ENCODE results near the gene IFNA5. TPM values are rescaled to one million over a fixed set of nuclear protein-coding genes. Genes with fewer than 3 reads are reported as not detected.

IFNA5 gene
- total RNA-seq, 4 donors from 2014 or later: not detected

GRCh38 chr9:21326526-21327139 is 21.5 kb upstream of the IFNA5 start:
- no peak for TF ChIP-seq POLR2A (IDR thresholded peaks at IDR 0.05; ENCODE audit: low read depth)
- TF ChIP-seq CTCF (IDR thresholded peaks at IDR 0.05): peak; percentile 59 to 70 (median 68)
- no peak for TF ChIP-seq EP300 (IDR thresholded peaks at IDR 0.05)
- no peak for TF ChIP-seq POLR2AphosphoS5 (IDR thresholded peaks at IDR 0.05)
- no peak overlapping the region for H3K27ac ChIP-seq (replicated peaks in 1 of 4)
- H3K27me3 ChIP-seq: no peaks in the 10 kb centered on the region
- intact Hi-C loops (cut with DNase I): no loop called here
- peaks cover 0 to 29% (median 21%) of the 10 kb centered on the region in 4 donors for H3K36me3 ChIP-seq
- H3K4me3 ChIP-seq: no peak overlapping the region
- H3K4me1 ChIP-seq: peaks cover 21 to 54% (median 51%) of the 10 kb centered on the region in 4 donors
- no peaks in the 10 kb centered on the region for H3K9me3 ChIP-seq
- 29% methylated on average over 2 of the region's 2 CpGs for WGBS
- no peak for DNase-seq (ENCODE audit: extremely low spot score)

- H3K27me3 ChIP-seq: no peaks in the 10 kb centered on the region
- DNase-seq (ENCODE audit: extremely low spot score): no peak
- H3K27ac ChIP-seq (replicated peaks in 1 of 4): no peak overlapping the region
- no peaks in the 10 kb centered on the region for H3K9me3 ChIP-seq
- peaks cover 4 to 30% (median 26%) of the 10 kb centered on the region in 4 donors for H3K4me1 ChIP-seq
- peaks cover 0 to 37% (median 26%) of the 10 kb centered on the region in 4 donors for H3K36me3 ChIP-seq
- intact Hi-C loops (cut with DNase I): no loop called here
- no peak overlapping the region for H3K4me3 ChIP-seq
- no peak for TF ChIP-seq POLR2A (IDR thresholded peaks at IDR 0.05; ENCODE audit: low read depth)
- no peak for TF ChIP-seq EP300 (IDR thresholded peaks at IDR 0.05)
- TF ChIP-seq POLR2AphosphoS5 (IDR thresholded peaks at IDR 0.05): no peak
- TF ChIP-seq CTCF (IDR thresholded peaks at IDR 0.05): no peak
- WGBS: 82% methylated on average over 4 of the region's 4 CpGs
Measured at GRCh38 chr9:21324047-21324446, 18.9 kb upstream of the IFNA5 start.

GRCh38 chr9:21322911-21323461 is 17.9 kb upstream of the IFNA5 start:
- H3K27me3 ChIP-seq: no peaks in the 10 kb centered on the region
- peaks cover 3 to 25% (median 18%) of the 10 kb centered on the region in 4 donors for H3K4me1 ChIP-seq
- H3K36me3 ChIP-seq: peaks cover 0 to 37% (median 26%) of the 10 kb centered on the region in 4 donors
- no peak overlapping the region for H3K4me3 ChIP-seq
- TF ChIP-seq CTCF (IDR thresholded peaks at IDR 0.05) (no peak), POLR2A (IDR thresholded peaks at IDR 0.05; ENCODE audit: low read depth) (no peak)
- intact Hi-C loops (cut with DNase I): no loop called here
- no peaks in the 10 kb centered on the region for H3K9me3 ChIP-seq
- no peak overlapping the region for H3K27ac ChIP-seq (replicated peaks in 1 of 4)
- no peak for DNase-seq (ENCODE audit: extremely low spot score)
- WGBS: 86% methylated on average over 5 of the region's 5 CpGs

- H3K4me3 ChIP-seq: no peak overlapping the region
- no peak for TF ChIP-seq POLR2A (IDR thresholded peaks at IDR 0.05; ENCODE audit: low read depth)
- TF ChIP-seq CTCF (IDR thresholded peaks at IDR 0.05): no peak
- TF ChIP-seq EP300 (IDR thresholded peaks at IDR 0.05): no peak
- no peak for TF ChIP-seq POLR2AphosphoS5 (IDR thresholded peaks at IDR 0.05)
- H3K9me3 ChIP-seq: no peaks in the 10 kb centered on the region
- no peak overlapping the region for H3K27ac ChIP-seq (replicated peaks in 1 of 4)
- H3K36me3 ChIP-seq: peaks cover 0 to 37% (median 26%) of the 10 kb centered on the region in 4 donors
- H3K4me1 ChIP-seq: peaks cover 7 to 27% (median 20%) of the 10 kb centered on the region in 4 donors
- no peak for DNase-seq (ENCODE audit: extremely low spot score)
- intact Hi-C loops (cut with DNase I): no loop called here
- 77% methylated on average over 2 of the region's 2 CpGs for WGBS
- no peaks in the 10 kb centered on the region for H3K27me3 ChIP-seq
Measured at GRCh38 chr9:21320465-21320864, 15.4 kb upstream of the IFNA5 start.
